ENCODE measurements around the gene MLLT3.

Gene MLLT3

GRCh38 chr9:20622330-20623020 lies at the start of gene MLLT3:
TSS of gene MLLT3 (minus strand) at chr9:20622499.
- DNase-seq, result peak; percentile 96

- no peak for DNase-seq
These were observed 49.3 kb upstream of the MLLT3 start for GRCh38 chr9:20671635-20672034.

- DNase-seq, result no peak
These were observed 48.1 kb upstream of the MLLT3 start for GRCh38 chr9:20670395-20670794.

GRCh38 chr9:20664501-20664900 lies 42.2 kb upstream of the MLLT3 start:
- DNase-seq, result no peak

GRCh38 chr9:20663133-20663532 lies 40.8 kb upstream of the MLLT3 start:
- no peak for DNase-seq

DNA sequence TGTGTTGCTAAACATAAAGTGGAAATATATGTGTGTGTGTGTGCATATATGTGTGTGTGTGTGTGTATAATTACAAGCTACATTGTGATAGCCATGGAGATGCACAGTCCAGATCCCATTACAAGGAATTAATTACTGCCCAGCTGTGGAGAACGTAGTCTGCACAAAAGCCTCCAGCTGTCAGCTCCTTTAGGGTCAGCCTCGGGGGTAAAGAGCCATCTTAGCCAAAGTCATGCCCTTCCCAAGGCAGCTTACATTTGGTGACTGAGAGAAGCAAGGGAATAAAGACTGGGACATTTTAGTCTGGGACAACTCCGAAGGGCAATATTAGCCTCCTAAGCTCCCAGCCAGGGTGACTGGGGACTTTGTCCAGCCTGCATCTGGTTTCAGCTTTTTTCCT lies 39.9 kb upstream of the MLLT3 start:
- no peak for DNase-seq

DNA sequence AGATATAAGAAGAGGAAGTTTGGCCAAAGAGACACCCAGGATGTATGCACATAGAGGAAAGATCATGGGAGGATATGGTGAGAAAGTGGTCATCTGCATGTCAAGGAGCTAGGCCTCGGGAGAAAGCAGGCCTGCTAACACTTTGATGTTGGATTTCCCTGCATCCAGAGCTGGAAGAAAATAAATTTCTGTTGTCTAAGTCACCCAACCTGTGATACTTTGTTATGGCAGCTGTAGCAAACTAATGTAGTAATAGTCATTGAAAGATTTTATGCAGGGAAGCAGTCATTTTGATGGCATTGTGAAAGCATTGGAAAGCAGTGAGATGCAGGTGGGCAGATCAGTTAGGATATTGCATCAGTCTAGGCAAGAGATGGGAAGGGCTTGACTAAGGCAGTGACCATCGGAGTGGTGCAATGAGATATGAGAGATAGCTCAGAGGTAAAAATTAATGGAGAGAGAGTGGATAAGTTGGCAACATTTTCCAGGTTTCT lies 37.2 kb upstream of the MLLT3 start:
- DNase-seq, result no peak

DNA sequence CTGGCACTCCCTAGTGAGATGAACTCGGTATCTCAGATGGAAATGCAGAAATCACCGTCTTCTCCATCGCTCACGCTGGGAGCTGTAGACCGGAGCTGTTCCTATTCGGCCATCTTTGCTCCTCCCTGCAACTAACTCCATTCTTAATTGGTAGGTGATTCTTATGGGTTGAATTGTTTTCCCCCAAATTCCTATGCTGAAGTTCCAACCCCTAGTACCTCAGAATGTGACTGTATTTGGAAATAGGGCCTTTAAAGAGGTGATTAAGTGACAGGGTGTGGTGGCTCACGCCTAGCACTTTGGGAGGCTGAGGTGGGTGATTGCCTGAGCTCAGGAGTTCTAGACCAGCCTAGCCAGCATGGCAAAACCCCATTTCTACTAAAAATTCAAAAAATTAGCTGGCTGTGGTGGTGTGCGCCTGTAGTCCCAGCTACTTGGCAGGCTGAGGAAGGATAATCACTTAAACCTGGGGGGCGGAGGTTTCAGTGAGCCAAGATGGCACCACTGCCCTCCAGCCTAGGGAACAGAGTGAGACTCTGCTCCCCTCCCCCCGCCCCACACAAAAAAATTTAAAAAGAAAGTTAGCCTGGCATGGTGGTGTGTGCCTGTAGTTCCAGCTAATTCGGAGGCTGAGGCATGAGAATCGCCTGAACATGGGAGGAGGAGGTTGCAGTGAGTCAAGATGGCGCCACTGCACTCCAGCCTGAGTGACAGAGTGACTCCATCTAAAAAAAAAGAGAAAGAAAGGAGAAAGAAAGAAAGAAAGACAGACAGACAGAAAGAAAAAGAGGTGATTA lies 36.6 kb upstream of the MLLT3 start:
- DNase-seq, result no peak

DNA sequence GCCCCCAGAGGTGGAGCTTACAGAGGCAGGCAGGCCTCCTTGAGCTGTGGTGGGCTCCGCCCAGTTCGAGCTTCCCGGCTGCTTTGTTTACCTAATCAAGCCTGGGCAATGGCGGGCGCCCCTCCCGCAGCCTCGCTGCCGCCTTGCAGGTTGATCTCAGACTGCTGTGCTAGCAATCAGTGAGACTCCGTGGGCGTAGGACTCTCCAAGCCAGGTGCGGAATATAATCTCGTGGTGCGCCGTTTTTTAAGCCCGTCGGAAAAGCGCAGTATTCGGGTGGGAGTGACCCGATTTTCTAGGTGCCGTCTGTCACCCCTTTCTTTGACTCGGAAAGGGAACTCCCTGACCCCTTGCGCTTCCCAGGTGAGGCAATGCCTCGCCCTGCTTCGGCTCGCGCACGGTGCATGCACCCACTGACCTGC lies 36.0 kb upstream of the MLLT3 start:
- DNase-seq, result peak; percentile 29 to 31

GRCh38 chr9:20651939-20652338 lies 29.6 kb upstream of the MLLT3 start:
- DNase-seq, result no peak

DNA sequence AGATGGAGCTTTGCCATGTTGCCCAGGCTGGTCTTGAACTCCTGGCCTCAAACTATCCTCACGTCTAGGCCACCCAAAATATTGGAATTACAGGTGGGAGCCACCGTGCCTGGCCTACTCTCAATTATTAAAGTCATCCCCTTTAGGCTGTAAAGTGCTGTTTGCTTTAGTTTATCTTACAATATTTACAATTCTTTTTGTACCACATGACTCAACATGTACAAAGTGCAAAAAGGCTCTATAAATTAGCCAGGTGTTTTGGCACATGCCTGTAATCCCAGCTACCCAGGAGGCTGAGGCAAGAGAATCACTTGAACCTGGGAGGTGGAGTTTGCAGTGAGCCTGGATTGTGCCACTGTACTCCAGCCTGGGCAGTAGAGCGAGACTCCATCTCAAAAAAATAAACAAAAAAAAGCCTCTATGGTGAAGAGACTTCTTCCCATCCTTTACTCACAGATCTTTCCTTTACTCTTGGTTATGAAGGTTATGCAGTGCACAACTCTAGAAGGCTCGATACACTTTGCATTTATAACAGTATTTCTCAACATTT lies 28.5 kb upstream of the MLLT3 start:
- DNase-seq, result no peak

DNA sequence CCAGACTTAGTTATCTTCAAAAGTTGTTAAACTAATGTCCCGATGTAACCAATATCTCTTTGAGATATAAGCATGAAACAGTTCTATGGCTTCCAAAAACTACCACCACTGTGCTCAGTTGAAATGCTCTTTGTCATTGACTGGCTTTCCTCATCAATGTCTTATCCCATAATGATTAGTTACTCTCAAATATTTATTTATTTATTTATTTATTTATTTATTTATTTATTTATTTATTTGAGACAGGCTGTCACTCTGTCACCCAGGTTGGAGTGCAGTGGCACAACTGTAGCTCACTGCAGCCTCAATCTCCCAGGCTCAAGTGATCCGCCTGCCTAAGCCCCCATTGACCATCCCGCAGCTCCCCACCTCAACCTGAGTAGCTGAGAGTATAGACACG lies 28.0 kb upstream of the MLLT3 start:
- DNase-seq, result no peak

- no peak for DNase-seq
These were observed 27.1 kb upstream of the MLLT3 start for GRCh38 chr9:20649381-20649780.

GRCh38 chr9:20646656-20647055 lies 24.4 kb upstream of the MLLT3 start:
- no peak for DNase-seq

DNA sequence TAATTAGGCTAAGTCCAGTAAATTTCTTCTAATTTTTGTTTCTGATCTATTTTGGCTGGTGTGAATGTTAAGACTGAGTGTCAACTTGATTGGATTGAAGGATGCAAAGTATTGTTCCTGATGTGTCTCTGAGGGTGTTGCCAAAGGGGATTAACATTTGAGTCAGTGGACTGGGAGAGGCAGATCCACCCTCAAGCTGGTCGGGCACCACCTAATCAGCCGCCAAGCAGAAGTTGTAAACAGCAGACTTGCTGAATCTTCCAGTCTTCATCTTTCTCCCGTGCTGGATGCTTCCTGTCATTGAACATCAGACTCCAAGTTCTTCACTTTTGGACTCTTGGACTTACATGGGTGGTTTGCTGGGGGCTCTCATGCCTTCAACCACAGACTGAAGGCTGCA lies 21.4 kb upstream of the MLLT3 start:
- no peak for DNase-seq

DNA sequence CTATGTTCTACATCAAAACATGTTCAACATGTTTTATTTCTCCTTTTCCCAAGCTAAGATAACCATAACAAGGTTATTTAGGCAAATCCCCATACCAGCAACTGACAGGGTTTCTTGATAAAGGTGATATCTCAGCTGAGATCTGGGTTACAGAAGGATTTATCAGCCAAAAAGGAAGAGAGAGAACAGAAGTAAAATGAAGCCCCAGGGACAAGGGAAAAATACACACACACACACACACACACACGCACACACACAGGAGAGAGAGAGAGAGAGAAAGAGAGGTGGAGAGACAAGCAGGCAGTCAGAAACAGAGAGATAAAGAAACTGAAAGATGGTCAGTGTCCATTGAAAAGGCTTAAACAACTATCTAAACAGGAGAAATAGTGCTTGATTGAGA lies 19.7 kb upstream of the MLLT3 start:
- DNase-seq, result no peak

DNA sequence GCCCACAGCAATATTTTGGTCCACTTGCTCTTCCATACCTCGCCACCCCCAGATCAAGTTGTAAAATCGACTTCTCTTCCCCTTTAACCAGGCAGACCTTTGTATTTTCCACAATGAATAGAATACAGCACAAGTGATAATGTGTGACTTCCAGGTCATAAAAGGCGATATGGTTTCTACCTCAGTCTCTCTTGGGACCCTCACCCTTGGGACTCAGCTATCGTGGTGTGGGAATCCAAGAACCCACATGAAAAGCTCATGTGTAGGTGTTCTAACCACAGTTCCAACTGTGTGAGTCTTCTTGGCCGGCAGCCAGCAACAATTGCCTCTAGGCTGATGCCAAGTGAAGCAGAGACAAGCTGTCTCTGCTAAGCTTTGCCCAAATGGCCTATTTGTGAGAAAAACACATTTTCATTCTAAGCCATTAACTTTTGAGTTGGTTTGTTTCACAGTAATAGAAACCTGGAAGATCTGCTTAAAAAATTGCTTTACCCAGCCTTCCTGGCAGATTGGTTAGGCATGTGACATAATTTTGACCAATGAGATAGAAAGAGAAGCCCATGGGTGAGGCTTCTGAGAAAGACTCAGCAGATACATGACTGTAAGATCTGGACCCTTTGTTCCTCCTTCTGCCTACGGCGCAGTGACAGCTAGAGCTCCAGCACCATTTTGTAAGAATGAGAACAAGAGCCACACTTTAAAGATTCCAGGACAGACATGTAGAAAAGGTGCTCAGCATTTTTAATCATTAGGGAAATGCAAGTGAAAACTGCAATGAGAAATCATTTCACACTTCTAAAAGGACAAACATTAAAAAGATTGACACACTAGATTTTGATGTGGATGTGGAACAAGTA lies 18.3 kb upstream of the MLLT3 start:
- DNase-seq, result peak; percentile 83 to 84

- no peak for DNase-seq
These were observed 14.7 kb upstream of the MLLT3 start for GRCh38 chr9:20636888-20637440.

GRCh38 chr9:20634895-20635294 lies 12.6 kb upstream of the MLLT3 start:
- no peak for DNase-seq

- DNase-seq, result no peak
These were observed 10.4 kb upstream of the MLLT3 start for GRCh38 chr9:20632705-20633104.

- no peak for DNase-seq
These were observed 8.1 kb upstream of the MLLT3 start for GRCh38 chr9:20630241-20630943.

DNA sequence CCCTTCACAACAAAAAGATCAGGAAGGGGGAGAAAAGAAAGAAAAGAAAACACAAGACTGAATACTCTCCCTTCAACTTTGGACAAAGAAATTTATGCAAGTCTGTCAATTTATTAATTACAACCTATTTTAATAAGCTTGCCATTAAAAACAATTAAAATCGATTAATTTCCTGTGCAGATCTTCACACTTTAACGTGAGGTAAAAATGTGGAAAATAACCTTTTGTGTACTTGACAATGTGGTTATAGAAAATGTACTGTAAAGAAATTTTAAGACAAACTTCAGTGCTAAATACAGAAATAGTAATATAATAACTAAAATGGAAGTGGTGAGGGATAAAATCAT lies 2.7 kb upstream of the MLLT3 start:
- DNase-seq, result no peak

Measured in activated CD4-positive, alpha-beta T cell treated with anti-CD3 and anti-CD28 coated beads for 4 hours (primary cell).